ENCODE data around the gene ANKRD10.
A peak's percentile ranks its signal among the peaks of the same experiment; 100 is the strongest.

ANKRD10 gene

GRCh38 chr13:110936519-110936918, 21.6 kb upstream of the ANKRD10 start:
- Mint-ChIP-seq H3K9me3 (peaks cover 34 to 39% of the 10 kb centered on the region in 2 donors), H3K4me3 (no peak overlapping the region), H3K27ac (peak overlapping the region; percentile 4), H3K36me3 (peaks cover 26 to 40% of the 10 kb centered on the region in 2 donors), H3K27me3 (peaks cover 6 to 8% of the 10 kb centered on the region in 2 donors), H3K4me1 (peaks cover 17 to 36% of the 10 kb centered on the region in 2 donors)
- ATAC-seq (replicated peaks) = no peak
- DNase-seq = no peak

- H3K27me3 Mint-ChIP-seq = peaks cover 23 to 41% of the 10 kb centered on the region in 2 donors
- DNase-seq (no peak), ATAC-seq (replicated peaks) (no peak)
- no peak overlapping the region for H3K27ac Mint-ChIP-seq
- peaks cover 24 to 40% of the 10 kb centered on the region in 2 donors for H3K36me3 Mint-ChIP-seq
- no peak overlapping the region for H3K4me3 Mint-ChIP-seq
- peaks cover 6 to 10% of the 10 kb centered on the region in 2 donors for H3K4me1 Mint-ChIP-seq
- peaks cover 30 to 39% of the 10 kb centered on the region in 2 donors for H3K9me3 Mint-ChIP-seq
Measured at GRCh38 chr13:110932588-110932987, 17.7 kb upstream of the ANKRD10 start.

GRCh38 chr13:110929104-110929777, 14.4 kb upstream of the ANKRD10 start:
- no peak overlapping the region for H3K4me3 Mint-ChIP-seq
- H3K27me3 Mint-ChIP-seq = peaks cover 30 to 46% of the 10 kb centered on the region in 2 donors
- no peak overlapping the region for H3K27ac Mint-ChIP-seq
- DNase-seq (no peak), ATAC-seq (replicated peaks) (peak in 1 of 2 donors; percentile 25)
- H3K36me3 Mint-ChIP-seq = peaks cover 8 to 12% of the 10 kb centered on the region in 2 donors
- H3K9me3 Mint-ChIP-seq = peaks cover 11 to 12% of the 10 kb centered on the region in 2 donors
- peaks cover 1 to 2% of the 10 kb centered on the region in 2 donors for H3K4me1 Mint-ChIP-seq

GRCh38 chr13:110925023-110925612, 10.2 kb upstream of the ANKRD10 start:
- ATAC-seq (replicated peaks) = no peak
- DNase-seq = no peak
- Mint-ChIP-seq H3K4me3 (no peak overlapping the region), H3K9me3 (no peaks in the 10 kb centered on the region), H3K27me3 (peaks cover 32 to 34% of the 10 kb centered on the region in 2 donors), H3K27ac (no peak overlapping the region), H3K36me3 (peaks cover 0 to 7% of the 10 kb centered on the region in 2 donors), H3K4me1 (peaks cover 24 to 36% of the 10 kb centered on the region in 2 donors)

- no peak overlapping the region for H3K4me3 Mint-ChIP-seq
- H3K9me3 Mint-ChIP-seq = no peaks in the 10 kb centered on the region
- ATAC-seq (replicated peaks) (no peak), DNase-seq (no peak)
- H3K27me3 Mint-ChIP-seq = peaks cover 29 to 30% of the 10 kb centered on the region in 2 donors
- no peak overlapping the region for H3K27ac Mint-ChIP-seq
- peaks cover 29 to 41% of the 10 kb centered on the region in 2 donors for H3K4me1 Mint-ChIP-seq
- H3K36me3 Mint-ChIP-seq = peaks cover 0 to 9% of the 10 kb centered on the region in 2 donors
Measured at GRCh38 chr13:110924639-110924934, 9.7 kb upstream of the ANKRD10 start.

- H3K36me3 Mint-ChIP-seq = peaks cover 0 to 9% of the 10 kb centered on the region in 2 donors
- no peak overlapping the region for H3K27ac Mint-ChIP-seq
- peaks cover 31 to 44% of the 10 kb centered on the region in 2 donors for H3K4me1 Mint-ChIP-seq
- ATAC-seq (replicated peaks) (no peak), DNase-seq (no peak)
- peaks cover 24% of the 10 kb centered on the region in 2 donors for H3K27me3 Mint-ChIP-seq
- no peak overlapping the region for H3K4me3 Mint-ChIP-seq
- no peaks in the 10 kb centered on the region for H3K9me3 Mint-ChIP-seq
Measured at GRCh38 chr13:110923777-110924638, 9.1 kb upstream of the ANKRD10 start.

- Mint-ChIP-seq H3K9me3 (no peaks in the 10 kb centered on the region), H3K4me3 (no peak overlapping the region), H3K36me3 (peaks cover 0 to 12% of the 10 kb centered on the region in 2 donors), H3K27me3 (peaks cover 18 to 22% of the 10 kb centered on the region in 2 donors), H3K4me1 (peaks cover 32 to 53% of the 10 kb centered on the region in 2 donors), H3K27ac (no peak overlapping the region)
- DNase-seq = no peak
- ATAC-seq (replicated peaks) = no peak
Measured at GRCh38 chr13:110923086-110923485, 8.2 kb upstream of the ANKRD10 start.

GRCh38 chr13:110922506-110922905, 7.6 kb upstream of the ANKRD10 start:
- no peak overlapping the region for H3K4me3 Mint-ChIP-seq
- no peak for DNase-seq
- H3K4me1 Mint-ChIP-seq = peaks cover 33 to 59% of the 10 kb centered on the region in 2 donors
- H3K36me3 Mint-ChIP-seq = peaks cover 0 to 14% of the 10 kb centered on the region in 2 donors
- H3K27me3 Mint-ChIP-seq = peaks cover 14 to 20% of the 10 kb centered on the region in 2 donors
- H3K9me3 Mint-ChIP-seq = no peaks in the 10 kb centered on the region
- ATAC-seq (replicated peaks) = no peak
- no peak overlapping the region for H3K27ac Mint-ChIP-seq

GRCh38 chr13:110921695-110922094, 6.8 kb upstream of the ANKRD10 start:
- H3K27me3 Mint-ChIP-seq = peaks cover 10 to 17% of the 10 kb centered on the region in 2 donors
- H3K27ac Mint-ChIP-seq = peak overlapping the region; percentile 85
- H3K4me1 Mint-ChIP-seq = peaks cover 34 to 62% of the 10 kb centered on the region in 2 donors
- no peak for DNase-seq
- ATAC-seq (replicated peaks) = peak; percentile 39 to 51
- H3K9me3 Mint-ChIP-seq = no peaks in the 10 kb centered on the region
- H3K4me3 Mint-ChIP-seq = peak overlapping the region; percentile 21 to 64
- H3K36me3 Mint-ChIP-seq = peaks cover 2 to 14% of the 10 kb centered on the region in 2 donors

GRCh38 chr13:110921209-110921608, 6.3 kb upstream of the ANKRD10 start:
- Mint-ChIP-seq H3K9me3 (no peaks in the 10 kb centered on the region), H3K27me3 (peaks cover 10 to 17% of the 10 kb centered on the region in 2 donors), H3K4me1 (peaks cover 38 to 67% of the 10 kb centered on the region in 2 donors), H3K27ac (peak overlapping the region; percentile 85), H3K36me3 (peaks cover 5 to 14% of the 10 kb centered on the region in 2 donors), H3K4me3 (peak overlapping the region; percentile 21 to 64)
- DNase-seq (no peak), ATAC-seq (replicated peaks) (peak; percentile 49 to 70)

- Mint-ChIP-seq H3K27me3 (peaks cover 10 to 17% of the 10 kb centered on the region in 2 donors), H3K36me3 (peaks cover 5 to 14% of the 10 kb centered on the region in 2 donors), H3K4me3 (peak overlapping the region; percentile 40 to 67), H3K27ac (peak overlapping the region; percentile 80), H3K4me1 (peaks cover 38 to 67% of the 10 kb centered on the region in 2 donors), H3K9me3 (no peaks in the 10 kb centered on the region)
- DNase-seq (no peak), ATAC-seq (replicated peaks) (no peak)
Measured at GRCh38 chr13:110920038-110920437, 5.2 kb upstream of the ANKRD10 start.

- Mint-ChIP-seq H3K27ac (peak overlapping the region; percentile 47), H3K27me3 (peaks cover 2 to 3% of the 10 kb centered on the region in 2 donors), H3K4me1 (peaks cover 35 to 65% of the 10 kb centered on the region in 2 donors), H3K36me3 (peaks cover 5 to 17% of the 10 kb centered on the region in 2 donors), H3K9me3 (no peaks in the 10 kb centered on the region), H3K4me3 (peak overlapping the region; percentile 36 to 48)
- ATAC-seq (replicated peaks) (no peak), DNase-seq (no peak)
Measured at GRCh38 chr13:110916301-110917142, 1.7 kb upstream of the ANKRD10 start.

- Mint-ChIP-seq H3K4me1 (peaks cover 30 to 63% of the 10 kb centered on the region in 2 donors), H3K36me3 (peaks cover 5 to 18% of the 10 kb centered on the region in 2 donors), H3K4me3 (peak overlapping the region; percentile 96 to 97), H3K27me3 (no peaks in the 10 kb centered on the region), H3K27ac (peak overlapping the region; percentile 99), H3K9me3 (no peaks in the 10 kb centered on the region)
- no peak for ATAC-seq (replicated peaks)
- no peak for DNase-seq
Measured at GRCh38 chr13:110915874-110916206, 971 bp upstream of the ANKRD10 start.
